ENCODE results near the gene NPIPB2. TPM values are rescaled to one million over a fixed set of nuclear protein-coding genes. Genes with fewer than 3 reads are reported as not detected.

The NPIPB2 gene
- total and polyA plus RNA-seq, 10 of the 15 experiments (the other 5 are each of a cell fraction or from before 2014, with no cell fraction given): 1.9 to 29.3 (median 10.8) TPM

DNA sequence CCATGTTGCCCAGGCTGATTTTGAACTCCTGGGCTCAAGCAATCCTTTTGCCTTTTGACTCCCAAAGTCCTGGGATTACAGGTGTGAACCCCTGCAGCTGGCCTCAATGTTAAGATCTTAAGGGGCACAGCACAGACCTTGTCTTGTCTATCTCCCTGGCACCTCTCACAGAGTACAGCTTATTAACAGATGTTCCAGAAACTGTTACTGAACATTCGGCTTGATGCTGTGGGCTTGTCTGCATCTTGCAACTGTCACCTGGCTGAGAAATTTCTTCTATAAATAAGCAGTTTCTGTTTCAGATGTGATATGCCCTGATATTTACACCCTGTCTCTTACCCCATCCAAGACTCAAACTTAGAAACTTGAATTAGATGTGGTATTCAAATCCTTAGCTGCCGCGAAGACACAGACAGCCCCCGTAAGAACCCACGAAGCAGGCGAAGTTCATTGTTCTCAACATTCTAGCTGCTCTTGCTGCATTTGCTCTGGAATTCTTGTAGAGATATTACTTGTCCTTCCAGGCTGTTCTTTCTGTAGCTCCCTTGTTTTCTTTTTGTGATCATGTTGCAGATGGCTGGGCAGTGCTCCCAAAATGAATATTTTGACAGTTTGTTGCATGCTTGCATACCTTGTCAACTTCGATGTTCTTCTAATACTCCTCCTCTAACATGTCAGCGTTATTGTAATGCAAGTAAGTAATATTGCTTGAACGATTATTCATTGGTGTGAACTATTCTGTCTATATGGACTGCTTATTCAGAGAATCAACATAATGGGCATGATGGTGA is 23.1 kb upstream of the NPIPB2 start, which contains the start of gene TNFRSF17 (continued):
- TF ChIP-seq, protein P1, sequence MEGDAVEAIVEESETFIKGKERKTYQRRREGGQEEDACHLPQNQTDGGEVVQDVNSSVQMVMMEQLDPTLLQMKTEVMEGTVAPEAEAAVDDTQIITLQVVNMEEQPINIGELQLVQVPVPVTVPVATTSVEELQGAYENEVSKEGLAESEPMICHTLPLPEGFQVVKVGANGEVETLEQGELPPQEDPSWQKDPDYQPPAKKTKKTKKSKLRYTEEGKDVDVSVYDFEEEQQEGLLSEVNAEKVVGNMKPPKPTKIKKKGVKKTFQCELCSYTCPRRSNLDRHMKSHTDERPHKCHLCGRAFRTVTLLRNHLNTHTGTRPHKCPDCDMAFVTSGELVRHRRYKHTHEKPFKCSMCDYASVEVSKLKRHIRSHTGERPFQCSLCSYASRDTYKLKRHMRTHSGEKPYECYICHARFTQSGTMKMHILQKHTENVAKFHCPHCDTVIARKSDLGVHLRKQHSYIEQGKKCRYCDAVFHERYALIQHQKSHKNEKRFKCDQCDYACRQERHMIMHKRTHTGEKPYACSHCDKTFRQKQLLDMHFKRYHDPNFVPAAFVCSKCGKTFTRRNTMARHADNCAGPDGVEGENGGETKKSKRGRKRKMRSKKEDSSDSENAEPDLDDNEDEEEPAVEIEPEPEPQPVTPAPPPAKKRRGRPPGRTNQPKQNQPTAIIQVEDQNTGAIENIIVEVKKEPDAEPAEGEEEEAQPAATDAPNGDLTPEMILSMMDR (IDR thresholded peaks at IDR 0.05 in 2 of 3, conservative IDR thresholded peaks at IDR 0.05 in 1 of 3; ENCODE audit: control insufficient read depth in 2 of 3, extremely low read depth in 1 of 3, insufficient read depth in 1 of 3, low read depth in 3 of 3, low read length in 3 of 3): no peak
- peak; percentile 68 for TF ChIP-seq SMAD1 (IDR thresholded peaks at IDR 0.05; ENCODE audit: low read depth, partially characterized antibody)
- no peak for TF ChIP-seq STAT3 (IDR thresholded peaks at IDR 0.05; ENCODE audit: low read depth, low read length)
- TF ChIP-seq, protein P2, sequence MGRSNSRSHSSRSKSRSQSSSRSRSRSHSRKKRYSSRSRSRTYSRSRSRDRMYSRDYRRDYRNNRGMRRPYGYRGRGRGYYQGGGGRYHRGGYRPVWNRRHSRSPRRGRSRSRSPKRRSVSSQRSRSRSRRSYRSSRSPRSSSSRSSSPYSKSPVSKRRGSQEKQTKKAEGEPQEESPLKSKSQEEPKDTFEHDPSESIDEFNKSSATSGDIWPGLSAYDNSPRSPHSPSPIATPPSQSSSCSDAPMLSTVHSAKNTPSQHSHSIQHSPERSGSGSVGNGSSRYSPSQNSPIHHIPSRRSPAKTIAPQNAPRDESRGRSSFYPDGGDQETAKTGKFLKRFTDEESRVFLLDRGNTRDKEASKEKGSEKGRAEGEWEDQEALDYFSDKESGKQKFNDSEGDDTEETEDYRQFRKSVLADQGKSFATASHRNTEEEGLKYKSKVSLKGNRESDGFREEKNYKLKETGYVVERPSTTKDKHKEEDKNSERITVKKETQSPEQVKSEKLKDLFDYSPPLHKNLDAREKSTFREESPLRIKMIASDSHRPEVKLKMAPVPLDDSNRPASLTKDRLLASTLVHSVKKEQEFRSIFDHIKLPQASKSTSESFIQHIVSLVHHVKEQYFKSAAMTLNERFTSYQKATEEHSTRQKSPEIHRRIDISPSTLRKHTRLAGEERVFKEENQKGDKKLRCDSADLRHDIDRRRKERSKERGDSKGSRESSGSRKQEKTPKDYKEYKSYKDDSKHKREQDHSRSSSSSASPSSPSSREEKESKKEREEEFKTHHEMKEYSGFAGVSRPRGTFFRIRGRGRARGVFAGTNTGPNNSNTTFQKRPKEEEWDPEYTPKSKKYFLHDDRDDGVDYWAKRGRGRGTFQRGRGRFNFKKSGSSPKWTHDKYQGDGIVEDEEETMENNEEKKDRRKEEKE (IDR thresholded peaks at IDR 0.05): no peak
- TF ChIP-seq CBX3 (IDR thresholded peaks at IDR 0.05; ENCODE audit: borderline replicate concordance, low read depth): no peak
- 0 out of 4 replicates have a peak, but pooled peaks of 1 of the 2 experiments have one; percentile 1 for TF ChIP-seq SRF (IDR thresholded peaks at IDR 0.05; ENCODE audit: low read depth in 2 of 2, low read length in 2 of 2)
- peak; percentile 86 to 95 for TF ChIP-seq EP300 (IDR thresholded peaks at IDR 0.05; ENCODE audit: borderline replicate concordance in 1 of 2, control insufficient read depth in 1 of 2, low read depth in 2 of 2, low read length in 2 of 2)
- TF ChIP-seq, protein P3, sequence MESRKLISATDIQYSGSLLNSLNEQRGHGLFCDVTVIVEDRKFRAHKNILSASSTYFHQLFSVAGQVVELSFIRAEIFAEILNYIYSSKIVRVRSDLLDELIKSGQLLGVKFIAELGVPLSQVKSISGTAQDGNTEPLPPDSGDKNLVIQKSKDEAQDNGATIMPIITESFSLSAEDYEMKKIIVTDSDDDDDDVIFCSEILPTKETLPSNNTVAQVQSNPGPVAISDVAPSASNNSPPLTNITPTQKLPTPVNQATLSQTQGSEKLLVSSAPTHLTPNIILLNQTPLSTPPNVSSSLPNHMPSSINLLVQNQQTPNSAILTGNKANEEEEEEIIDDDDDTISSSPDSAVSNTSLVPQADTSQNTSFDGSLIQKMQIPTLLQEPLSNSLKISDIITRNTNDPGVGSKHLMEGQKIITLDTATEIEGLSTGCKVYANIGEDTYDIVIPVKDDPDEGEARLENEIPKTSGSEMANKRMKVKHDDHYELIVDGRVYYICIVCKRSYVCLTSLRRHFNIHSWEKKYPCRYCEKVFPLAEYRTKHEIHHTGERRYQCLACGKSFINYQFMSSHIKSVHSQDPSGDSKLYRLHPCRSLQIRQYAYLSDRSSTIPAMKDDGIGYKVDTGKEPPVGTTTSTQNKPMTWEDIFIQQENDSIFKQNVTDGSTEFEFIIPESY (IDR thresholded peaks at IDR 0.05): no peak
- TF ChIP-seq SMAD5 (IDR thresholded peaks at IDR 0.05; ENCODE audit: low read depth): peak; percentile 84; the same call in 1 of the 2 replicates
- no peak for TF ChIP-seq SREBF1 (IDR thresholded peaks at IDR 0.05; ENCODE audit: low read length)
- 0 out of 2 replicates have a peak, but pooled peaks have one; percentile 36 for TF ChIP-seq CHD1 (IDR thresholded peaks at IDR 0.05; ENCODE audit: low read depth, low read length)
- TF ChIP-seq NR2F1 (conservative IDR thresholded peaks at IDR 0.05): peak; percentile 54
- no peak; the same call in 1 of the 2 replicates for TF ChIP-seq ZNF217 (IDR thresholded peaks at IDR 0.05)
- TF ChIP-seq ZNF622 (IDR thresholded peaks at IDR 0.05): no peak
- TF ChIP-seq, protein P4, sequence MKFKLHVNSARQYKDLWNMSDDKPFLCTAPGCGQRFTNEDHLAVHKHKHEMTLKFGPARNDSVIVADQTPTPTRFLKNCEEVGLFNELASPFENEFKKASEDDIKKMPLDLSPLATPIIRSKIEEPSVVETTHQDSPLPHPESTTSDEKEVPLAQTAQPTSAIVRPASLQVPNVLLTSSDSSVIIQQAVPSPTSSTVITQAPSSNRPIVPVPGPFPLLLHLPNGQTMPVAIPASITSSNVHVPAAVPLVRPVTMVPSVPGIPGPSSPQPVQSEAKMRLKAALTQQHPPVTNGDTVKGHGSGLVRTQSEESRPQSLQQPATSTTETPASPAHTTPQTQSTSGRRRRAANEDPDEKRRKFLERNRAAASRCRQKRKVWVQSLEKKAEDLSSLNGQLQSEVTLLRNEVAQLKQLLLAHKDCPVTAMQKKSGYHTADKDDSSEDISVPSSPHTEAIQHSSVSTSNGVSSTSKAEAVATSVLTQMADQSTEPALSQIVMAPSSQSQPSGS (IDR thresholded peaks at IDR 0.05; ENCODE audit: low read length): peak; percentile 91
- TF ChIP-seq EZH2 (IDR thresholded peaks at IDR 0.05; ENCODE audit: borderline replicate concordance, control insufficient read depth, low read depth, low read length): no peak
- no peak for TF ChIP-seq WRNIP1 (IDR thresholded peaks at IDR 0.05; ENCODE audit: borderline replicate concordance, low read depth, low read length)
- TF ChIP-seq SIX5 (IDR thresholded peaks at IDR 0.05; ENCODE audit: low read depth, low read length, severe bottlenecking): no peak
- 0 out of 2 replicates have a peak, but pooled peaks have one; percentile 11 for TF ChIP-seq BMI1 (IDR thresholded peaks at IDR 0.05; ENCODE audit: borderline replicate concordance)
- peak; percentile 53; the same call in 1 of the 2 replicates for TF ChIP-seq GABPA (IDR thresholded peaks at IDR 0.05; ENCODE audit: low read depth)

Data from GM12878 (cell line).